Measurements from ENCODE around the gene DUSP7. TPM values are rescaled to one million over a fixed set of nuclear protein-coding genes. Genes with fewer than 3 reads are reported as not detected.

DUSP7 gene
- total RNA-seq, 1 experiment from 2014 or later = 18.8 TPM

DNA sequence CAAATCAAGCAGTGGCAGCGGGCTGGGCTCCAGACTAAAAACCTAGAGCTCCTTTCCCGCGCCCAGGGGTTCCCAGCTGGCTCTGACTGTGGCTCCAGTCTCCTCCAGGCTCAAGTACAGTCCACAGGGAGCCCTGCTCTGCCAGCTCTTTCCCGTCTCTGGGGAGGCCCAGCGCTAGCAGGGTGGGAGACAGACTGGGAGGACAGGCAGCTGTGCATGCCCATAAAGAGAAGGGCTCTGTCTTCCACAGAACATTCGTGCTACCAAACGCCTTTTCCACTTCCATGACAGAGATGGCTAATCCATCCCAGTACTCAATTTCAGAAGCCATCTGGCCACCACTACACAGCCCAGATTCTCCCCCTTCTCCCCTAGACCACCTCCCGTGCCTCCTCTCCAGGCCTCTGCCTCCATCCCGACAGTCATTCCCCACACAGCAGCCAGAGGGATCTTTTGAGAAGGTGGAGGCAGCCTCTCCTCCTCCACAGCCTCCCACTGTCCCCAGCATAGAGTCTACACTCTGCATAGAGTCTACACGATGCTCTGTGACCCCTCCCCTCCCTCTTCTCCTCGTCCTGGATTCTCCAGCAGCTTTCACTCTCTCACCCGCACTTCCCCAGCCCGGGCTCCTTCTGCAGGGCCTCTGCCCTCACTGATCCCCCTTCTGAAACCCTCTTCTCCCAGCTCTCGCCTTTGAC, 6.8 kb upstream of the DUSP7 start:
- Mint-ChIP-seq H3K4me1 (no peaks in the 10 kb centered on the region), H3K27ac (no peak overlapping the region), H3K27me3 (ENCODE audit: low read depth) (peaks cover 17% of the 10 kb centered on the region), H3K9me3 (no peaks in the 10 kb centered on the region), H3K4me3 (no peak overlapping the region), H3K36me3 (no peaks in the 10 kb centered on the region)
- CTCF ChIA-PET = interaction anchor here (0.6 to 2.6 kb wide), 6 partner anchors 10 to 157 kb away, joined by 3 to 13 read pairs (median 4); no protein-coding TSS in a partner anchor
- ATAC-seq (no peak), DNase-seq (ENCODE audit: low spot score) (no peak)
- POLR2A ChIA-PET = no interaction called here
- TF ChIP-seq RORB (CRISPR knock-in tag; IDR thresholded peaks at IDR 0.05) (no peak), ZNF263 (CRISPR knock-in tag; IDR thresholded peaks at IDR 0.05; ENCODE audit: low read depth) (no peak), TEAD4 (CRISPR knock-in tag; IDR thresholded peaks at IDR 0.05) (no peak)

DNA sequence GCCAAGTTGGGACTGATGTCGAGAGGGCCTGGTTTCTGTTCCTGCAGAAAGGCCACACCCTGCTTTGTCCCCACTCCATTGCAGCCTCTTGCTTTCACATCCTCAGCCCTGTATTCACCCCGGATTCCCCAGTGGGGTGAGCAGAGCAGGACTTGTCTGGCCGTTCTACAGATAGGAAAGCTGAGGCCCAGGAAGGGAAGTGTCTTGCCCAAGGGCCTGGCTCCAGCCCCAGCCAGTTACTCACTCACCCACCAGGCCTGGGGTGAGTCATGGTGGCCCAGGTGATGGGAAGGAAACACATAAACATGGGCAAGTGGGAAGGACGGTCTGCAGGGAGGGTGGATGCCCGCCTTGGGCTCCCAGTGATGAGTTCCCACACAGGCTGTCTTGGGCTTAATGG, 6.1 kb upstream of the DUSP7 start:
- H3K27ac Mint-ChIP-seq = no peak overlapping the region
- peaks cover 21% of the 10 kb centered on the region for H3K27me3 Mint-ChIP-seq (ENCODE audit: low read depth)
- peaks cover 5% of the 10 kb centered on the region for H3K4me1 Mint-ChIP-seq
- H3K4me3 Mint-ChIP-seq = no peak overlapping the region
- no peaks in the 10 kb centered on the region for H3K36me3 Mint-ChIP-seq
- no peak for TF ChIP-seq HMGA2 (CRISPR knock-in tag; IDR thresholded peaks at IDR 0.05)
- no peak for TF ChIP-seq NR1H2 (CRISPR knock-in tag; IDR thresholded peaks at IDR 0.05)
- TF ChIP-seq EMX1 (CRISPR knock-in tag; IDR thresholded peaks at IDR 0.05) = no peak
- no peak for TF ChIP-seq ATF1 (CRISPR knock-in tag; IDR thresholded peaks at IDR 0.05)
- no peak for TF ChIP-seq ZNF671 (CRISPR knock-in tag; IDR thresholded peaks at IDR 0.05)
- TF ChIP-seq JAZF1 (CRISPR knock-in tag; IDR thresholded peaks at IDR 0.05) = no peak
- no peak for TF ChIP-seq RELA (CRISPR knock-in tag; IDR thresholded peaks at IDR 0.05; ENCODE audit: borderline replicate concordance)
- TF ChIP-seq ETV6 (CRISPR knock-in tag; IDR thresholded peaks at IDR 0.05) = no peak
- TF ChIP-seq, protein P1, sequence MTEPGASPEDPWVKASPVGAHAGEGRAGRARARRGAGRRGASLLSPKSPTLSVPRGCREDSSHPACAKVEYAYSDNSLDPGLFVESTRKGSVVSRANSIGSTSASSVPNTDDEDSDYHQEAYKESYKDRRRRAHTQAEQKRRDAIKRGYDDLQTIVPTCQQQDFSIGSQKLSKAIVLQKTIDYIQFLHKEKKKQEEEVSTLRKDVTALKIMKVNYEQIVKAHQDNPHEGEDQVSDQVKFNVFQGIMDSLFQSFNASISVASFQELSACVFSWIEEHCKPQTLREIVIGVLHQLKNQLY (CRISPR knock-in tag; IDR thresholded peaks at IDR 0.05) = no peak
- no peak for TF ChIP-seq ZNF121 (CRISPR knock-in tag; IDR thresholded peaks at IDR 0.05)
- TF ChIP-seq, protein P2, sequence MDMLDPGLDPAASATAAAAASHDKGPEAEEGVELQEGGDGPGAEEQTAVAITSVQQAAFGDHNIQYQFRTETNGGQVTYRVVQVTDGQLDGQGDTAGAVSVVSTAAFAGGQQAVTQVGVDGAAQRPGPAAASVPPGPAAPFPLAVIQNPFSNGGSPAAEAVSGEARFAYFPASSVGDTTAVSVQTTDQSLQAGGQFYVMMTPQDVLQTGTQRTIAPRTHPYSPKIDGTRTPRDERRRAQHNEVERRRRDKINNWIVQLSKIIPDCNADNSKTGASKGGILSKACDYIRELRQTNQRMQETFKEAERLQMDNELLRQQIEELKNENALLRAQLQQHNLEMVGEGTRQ (CRISPR knock-in tag; IDR thresholded peaks at IDR 0.05) = no peak
- TF ChIP-seq, protein P3, sequence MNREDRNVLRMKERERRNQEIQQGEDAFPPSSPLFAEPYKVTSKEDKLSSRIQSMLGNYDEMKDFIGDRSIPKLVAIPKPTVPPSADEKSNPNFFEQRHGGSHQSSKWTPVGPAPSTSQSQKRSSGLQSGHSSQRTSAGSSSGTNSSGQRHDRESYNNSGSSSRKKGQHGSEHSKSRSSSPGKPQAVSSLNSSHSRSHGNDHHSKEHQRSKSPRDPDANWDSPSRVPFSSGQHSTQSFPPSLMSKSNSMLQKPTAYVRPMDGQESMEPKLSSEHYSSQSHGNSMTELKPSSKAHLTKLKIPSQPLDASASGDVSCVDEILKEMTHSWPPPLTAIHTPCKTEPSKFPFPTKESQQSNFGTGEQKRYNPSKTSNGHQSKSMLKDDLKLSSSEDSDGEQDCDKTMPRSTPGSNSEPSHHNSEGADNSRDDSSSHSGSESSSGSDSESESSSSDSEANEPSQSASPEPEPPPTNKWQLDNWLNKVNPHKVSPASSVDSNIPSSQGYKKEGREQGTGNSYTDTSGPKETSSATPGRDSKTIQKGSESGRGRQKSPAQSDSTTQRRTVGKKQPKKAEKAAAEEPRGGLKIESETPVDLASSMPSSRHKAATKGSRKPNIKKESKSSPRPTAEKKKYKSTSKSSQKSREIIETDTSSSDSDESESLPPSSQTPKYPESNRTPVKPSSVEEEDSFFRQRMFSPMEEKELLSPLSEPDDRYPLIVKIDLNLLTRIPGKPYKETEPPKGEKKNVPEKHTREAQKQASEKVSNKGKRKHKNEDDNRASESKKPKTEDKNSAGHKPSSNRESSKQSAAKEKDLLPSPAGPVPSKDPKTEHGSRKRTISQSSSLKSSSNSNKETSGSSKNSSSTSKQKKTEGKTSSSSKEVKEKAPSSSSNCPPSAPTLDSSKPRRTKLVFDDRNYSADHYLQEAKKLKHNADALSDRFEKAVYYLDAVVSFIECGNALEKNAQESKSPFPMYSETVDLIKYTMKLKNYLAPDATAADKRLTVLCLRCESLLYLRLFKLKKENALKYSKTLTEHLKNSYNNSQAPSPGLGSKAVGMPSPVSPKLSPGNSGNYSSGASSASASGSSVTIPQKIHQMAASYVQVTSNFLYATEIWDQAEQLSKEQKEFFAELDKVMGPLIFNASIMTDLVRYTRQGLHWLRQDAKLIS (CRISPR knock-in tag; IDR thresholded peaks at IDR 0.05; ENCODE audit: borderline replicate concordance) = no peak
- TF ChIP-seq, protein P4, sequence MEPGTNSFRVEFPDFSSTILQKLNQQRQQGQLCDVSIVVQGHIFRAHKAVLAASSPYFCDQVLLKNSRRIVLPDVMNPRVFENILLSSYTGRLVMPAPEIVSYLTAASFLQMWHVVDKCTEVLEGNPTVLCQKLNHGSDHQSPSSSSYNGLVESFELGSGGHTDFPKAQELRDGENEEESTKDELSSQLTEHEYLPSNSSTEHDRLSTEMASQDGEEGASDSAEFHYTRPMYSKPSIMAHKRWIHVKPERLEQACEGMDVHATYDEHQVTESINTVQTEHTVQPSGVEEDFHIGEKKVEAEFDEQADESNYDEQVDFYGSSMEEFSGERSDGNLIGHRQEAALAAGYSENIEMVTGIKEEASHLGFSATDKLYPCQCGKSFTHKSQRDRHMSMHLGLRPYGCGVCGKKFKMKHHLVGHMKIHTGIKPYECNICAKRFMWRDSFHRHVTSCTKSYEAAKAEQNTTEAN (CRISPR knock-in tag; IDR thresholded peaks at IDR 0.05) = no peak
- TF ChIP-seq CBFB (CRISPR knock-in tag; IDR thresholded peaks at IDR 0.05; ENCODE audit: low read depth) = no peak
- TF ChIP-seq CREB1 (CRISPR knock-in tag; IDR thresholded peaks at IDR 0.05) = no peak
- TF ChIP-seq, protein P5, sequence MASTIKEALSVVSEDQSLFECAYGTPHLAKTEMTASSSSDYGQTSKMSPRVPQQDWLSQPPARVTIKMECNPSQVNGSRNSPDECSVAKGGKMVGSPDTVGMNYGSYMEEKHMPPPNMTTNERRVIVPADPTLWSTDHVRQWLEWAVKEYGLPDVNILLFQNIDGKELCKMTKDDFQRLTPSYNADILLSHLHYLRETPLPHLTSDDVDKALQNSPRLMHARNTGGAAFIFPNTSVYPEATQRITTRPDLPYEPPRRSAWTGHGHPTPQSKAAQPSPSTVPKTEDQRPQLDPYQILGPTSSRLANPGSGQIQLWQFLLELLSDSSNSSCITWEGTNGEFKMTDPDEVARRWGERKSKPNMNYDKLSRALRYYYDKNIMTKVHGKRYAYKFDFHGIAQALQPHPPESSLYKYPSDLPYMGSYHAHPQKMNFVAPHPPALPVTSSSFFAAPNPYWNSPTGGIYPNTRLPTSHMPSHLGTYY (CRISPR knock-in tag; IDR thresholded peaks at IDR 0.05) = no peak
- TF ChIP-seq, protein P6, sequence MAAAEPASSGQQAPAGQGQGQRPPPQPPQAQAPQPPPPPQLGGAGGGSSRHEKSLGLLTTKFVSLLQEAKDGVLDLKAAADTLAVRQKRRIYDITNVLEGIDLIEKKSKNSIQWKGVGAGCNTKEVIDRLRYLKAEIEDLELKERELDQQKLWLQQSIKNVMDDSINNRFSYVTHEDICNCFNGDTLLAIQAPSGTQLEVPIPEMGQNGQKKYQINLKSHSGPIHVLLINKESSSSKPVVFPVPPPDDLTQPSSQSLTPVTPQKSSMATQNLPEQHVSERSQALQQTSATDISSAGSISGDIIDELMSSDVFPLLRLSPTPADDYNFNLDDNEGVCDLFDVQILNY (CRISPR knock-in tag; IDR thresholded peaks at IDR 0.05) = no peak
- no peak for TF ChIP-seq NFE2L1 (CRISPR knock-in tag; IDR thresholded peaks at IDR 0.05)
- no peak for TF ChIP-seq ZNF317 (CRISPR knock-in tag; IDR thresholded peaks at IDR 0.05; ENCODE audit: borderline replicate concordance, low read depth)
- ChIA-PET POLR2A (no interaction called here), CTCF (interaction anchor here (0.7 to 2.6 kb wide), 4 partner anchors 9 to 60 kb away, joined by 3 to 13 read pairs (median 6); no protein-coding TSS in a partner anchor)
- ATAC-seq (no peak), DNase-seq (ENCODE audit: low spot score) (no peak)
- no peaks in the 10 kb centered on the region for H3K9me3 Mint-ChIP-seq

Measured in WTC11 (cell line).